ENCODE data around the gene CACNA2D1.

The CACNA2D1 gene

GRCh38 chr7:82270870-82271269 is 172.7 kb downstream of the CACNA2D1 start:
- no peak for DNase-seq

GRCh38 chr7:82268632-82269031 is 174.9 kb downstream of the CACNA2D1 start:
- no peak for DNase-seq

- DNase-seq: no peak
Measured at GRCh38 chr7:82266081-82266480, 177.5 kb downstream of the CACNA2D1 start.

GRCh38 chr7:82264783-82265305 is 178.7 kb downstream of the CACNA2D1 start:
- DNase-seq: no peak

GRCh38 chr7:82263920-82264782 is 179.4 kb downstream of the CACNA2D1 start:
- no peak for DNase-seq

- no peak for DNase-seq
Measured at GRCh38 chr7:82258181-82258580, 185.4 kb downstream of the CACNA2D1 start.

GRCh38 chr7:82257118-82257695 is 186.4 kb downstream of the CACNA2D1 start:
- DNase-seq: no peak

- no peak for DNase-seq
Measured at GRCh38 chr7:82255706-82256105, 187.9 kb downstream of the CACNA2D1 start.

- no peak for DNase-seq
Measured at GRCh38 chr7:82250598-82250997, 193.0 kb downstream of the CACNA2D1 start.

GRCh38 chr7:82249979-82250378 is 193.6 kb downstream of the CACNA2D1 start:
- DNase-seq: no peak

GRCh38 chr7:82247814-82248433 is 195.7 kb downstream of the CACNA2D1 start:
- no peak for DNase-seq

- no peak for DNase-seq
Measured at GRCh38 chr7:82244947-82245517, 198.5 kb downstream of the CACNA2D1 start.

- no peak for DNase-seq
Measured at GRCh38 chr7:82241356-82241755, 202.2 kb downstream of the CACNA2D1 start.

- no peak for DNase-seq
Measured at GRCh38 chr7:82235713-82236112, 207.9 kb downstream of the CACNA2D1 start.

GRCh38 chr7:82234457-82235049 is 209.0 kb downstream of the CACNA2D1 start:
- no peak for DNase-seq

GRCh38 chr7:82230811-82231581 is 212.6 kb downstream of the CACNA2D1 start:
- no peak for DNase-seq

GRCh38 chr7:82229164-82229563 is 214.4 kb downstream of the CACNA2D1 start:
- DNase-seq: no peak

GRCh38 chr7:82226191-82226590 is 217.4 kb downstream of the CACNA2D1 start:
- DNase-seq: no peak

GRCh38 chr7:82224529-82224928 is 219.0 kb downstream of the CACNA2D1 start:
- DNase-seq: no peak

GRCh38 chr7:82223580-82223979 is 220.0 kb downstream of the CACNA2D1 start:
- DNase-seq: no peak

GRCh38 chr7:82221152-82221674 is 222.4 kb downstream of the CACNA2D1 start:
- no peak for DNase-seq

- no peak for DNase-seq
Measured at GRCh38 chr7:82212466-82212865, 231.1 kb downstream of the CACNA2D1 start.
